HG03135 (cell line): ENCODE measurements around the gene MPRIP.

Source experiments
- ATAC-seq: cut with Tn5 transposase; IDR thresholded peaks from one replicate; pipeline ENCODE4 v1.9.1; 2021; ENCODE audit warnings: mild to moderate bottlenecking, moderate library complexity; ENCODE audit not compliant: unreplicated experiment

Gene MPRIP

DNA sequence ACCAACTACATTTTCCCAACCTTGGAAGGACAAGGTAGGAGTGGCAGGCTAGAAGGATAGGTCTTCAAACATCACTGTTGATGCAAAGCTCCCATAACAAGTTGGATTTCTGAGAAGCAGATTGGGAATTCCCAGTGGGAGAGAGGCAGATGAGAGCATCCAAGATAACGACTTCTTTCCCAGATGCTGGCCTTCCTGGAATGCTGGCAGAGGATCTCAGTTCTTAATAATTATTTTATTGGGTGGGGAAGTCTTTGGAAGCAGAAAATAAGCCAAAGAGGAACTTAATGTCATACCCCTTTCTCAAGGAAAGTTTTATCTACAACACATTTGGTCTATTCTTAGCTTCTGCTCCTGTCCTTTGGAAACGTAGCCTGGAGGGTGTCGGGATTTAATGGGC is 64.5 kb downstream of the MPRIP start:
- no peak for ATAC-seq

- ATAC-seq, result no peak
Observed at GRCh38 chr17:17107281-17107680, 65.0 kb downstream of the MPRIP start.

DNA sequence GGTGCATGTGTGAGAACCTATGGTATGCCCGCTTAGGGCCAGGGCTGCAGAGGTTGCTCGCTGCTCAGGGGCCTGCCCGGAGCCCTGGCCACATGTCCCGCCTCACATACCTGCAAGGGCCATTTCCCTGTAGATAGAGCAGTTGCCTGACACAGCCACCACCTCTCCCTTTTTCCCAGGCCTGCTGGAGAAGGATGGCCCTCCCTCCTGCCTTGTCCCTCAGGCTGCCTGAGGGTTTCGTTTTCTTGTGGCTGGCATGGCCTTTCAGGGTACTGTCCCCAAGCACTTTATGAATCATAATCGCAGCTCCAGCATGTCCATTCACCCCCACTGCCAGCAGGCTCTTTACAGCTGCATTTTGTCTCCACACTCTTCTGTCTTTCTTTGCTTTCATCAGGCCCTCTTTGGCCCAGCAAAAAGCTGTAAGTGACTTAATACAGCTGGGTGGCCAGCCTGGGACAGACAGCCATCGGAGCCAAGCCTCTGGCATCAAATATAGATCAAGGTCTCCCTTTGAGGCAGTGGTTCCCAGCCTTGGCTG is 65.7 kb downstream of the MPRIP start:
- ATAC-seq, result no peak

DNA sequence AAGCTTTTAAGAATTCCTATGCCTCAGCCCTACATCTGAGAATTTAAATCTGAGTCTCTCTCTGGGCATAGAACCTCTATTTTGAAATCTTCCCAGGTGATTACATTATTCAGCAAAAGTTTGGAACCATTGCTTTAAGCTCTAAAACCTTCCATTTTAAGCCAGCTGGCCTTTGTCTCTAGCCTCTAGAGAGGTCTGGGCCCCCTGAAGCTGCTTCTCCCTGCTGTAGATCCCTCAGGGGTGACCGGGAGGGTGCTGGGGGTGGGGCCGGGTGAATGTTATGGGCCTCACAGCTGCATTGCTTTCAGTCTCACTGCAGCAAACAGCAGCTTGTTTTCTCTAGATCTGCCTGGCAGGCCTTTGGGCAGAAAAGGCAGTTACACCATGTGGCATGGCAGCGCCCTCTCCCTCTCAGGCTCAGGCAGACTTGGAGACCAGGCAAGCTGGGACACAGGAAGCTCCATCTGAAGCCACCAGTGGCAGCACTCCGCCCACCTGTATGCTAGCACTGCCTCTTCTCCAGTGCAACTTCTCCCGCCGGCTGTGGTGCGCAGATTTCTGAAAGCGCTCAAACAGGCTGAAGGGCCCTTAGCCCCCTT is 66.3 kb downstream of the MPRIP start:
- no peak for ATAC-seq

DNA sequence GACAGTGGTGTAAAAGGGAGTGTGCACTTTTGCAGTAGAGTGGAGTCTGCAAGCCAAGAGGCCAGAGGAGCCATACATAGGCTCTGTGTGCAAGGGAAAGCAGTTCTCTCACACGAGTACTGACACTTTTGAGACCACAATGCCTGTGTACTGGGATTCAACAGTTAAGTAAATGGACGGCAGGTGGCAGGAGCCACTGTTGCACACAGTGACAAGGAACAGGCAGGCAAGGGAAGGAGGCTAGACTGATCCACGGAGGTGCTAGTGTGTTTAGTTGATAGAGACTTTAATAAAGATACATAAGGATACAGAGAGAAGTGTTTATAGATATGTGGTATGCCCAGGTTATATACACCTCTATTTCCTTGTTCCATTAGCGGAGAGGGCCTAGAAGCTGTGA is 67.0 kb downstream of the MPRIP start:
- ATAC-seq, result no peak

GRCh38 chr17:17109907-17110306 is 67.7 kb downstream of the MPRIP start:
- ATAC-seq, result no peak

DNA sequence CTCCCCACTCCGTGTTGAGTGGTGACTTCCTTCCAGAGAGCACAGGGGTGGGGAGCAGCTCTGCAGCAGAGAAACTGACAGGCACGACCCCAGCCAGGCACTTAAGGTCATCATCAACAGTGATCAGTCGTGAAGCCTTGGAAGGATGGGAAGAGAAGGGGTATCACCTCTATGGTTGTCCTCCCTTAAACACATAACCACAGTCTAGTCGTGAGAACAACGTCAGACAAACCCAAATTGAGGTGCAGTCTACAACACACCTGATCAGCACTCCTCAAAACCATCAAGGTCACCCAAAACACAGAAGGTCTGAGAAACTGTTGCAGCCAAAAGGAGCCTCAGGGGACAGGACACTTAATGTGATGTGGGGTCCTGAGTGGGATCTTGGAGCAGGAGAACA is 68.3 kb downstream of the MPRIP start:
- ATAC-seq, result no peak

- no peak for ATAC-seq
Observed at GRCh38 chr17:17111401-17112393, 69.4 kb downstream of the MPRIP start.

DNA sequence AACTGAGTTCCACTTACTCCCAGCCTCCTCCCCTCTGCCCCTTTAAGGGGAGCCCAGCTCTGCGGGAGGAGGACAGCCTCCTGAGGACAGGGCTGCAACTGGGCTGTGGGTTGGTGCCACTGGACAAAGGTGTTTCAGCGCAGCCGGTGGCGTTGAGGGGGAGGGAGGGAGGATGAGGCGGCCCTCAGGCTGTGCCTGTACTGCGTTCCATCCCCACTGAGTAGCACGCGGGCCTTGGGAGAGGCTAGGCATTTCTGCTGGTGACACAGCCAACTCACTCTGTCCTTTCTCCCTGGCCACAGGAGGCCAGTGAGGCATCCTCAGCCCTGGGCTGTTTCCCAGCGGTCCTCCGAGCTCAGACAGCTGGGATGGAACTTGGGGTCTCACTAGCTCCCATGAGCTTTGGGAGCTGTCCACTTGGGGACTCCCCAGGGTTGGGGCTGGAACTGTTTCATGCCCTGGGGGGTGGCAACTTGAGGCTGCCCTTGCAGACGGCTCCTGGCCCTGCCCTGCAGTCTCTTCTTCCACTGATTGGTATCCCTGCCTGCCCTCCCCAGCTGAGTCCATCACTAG is 70.5 kb downstream of the MPRIP start:
- no peak for ATAC-seq

DNA sequence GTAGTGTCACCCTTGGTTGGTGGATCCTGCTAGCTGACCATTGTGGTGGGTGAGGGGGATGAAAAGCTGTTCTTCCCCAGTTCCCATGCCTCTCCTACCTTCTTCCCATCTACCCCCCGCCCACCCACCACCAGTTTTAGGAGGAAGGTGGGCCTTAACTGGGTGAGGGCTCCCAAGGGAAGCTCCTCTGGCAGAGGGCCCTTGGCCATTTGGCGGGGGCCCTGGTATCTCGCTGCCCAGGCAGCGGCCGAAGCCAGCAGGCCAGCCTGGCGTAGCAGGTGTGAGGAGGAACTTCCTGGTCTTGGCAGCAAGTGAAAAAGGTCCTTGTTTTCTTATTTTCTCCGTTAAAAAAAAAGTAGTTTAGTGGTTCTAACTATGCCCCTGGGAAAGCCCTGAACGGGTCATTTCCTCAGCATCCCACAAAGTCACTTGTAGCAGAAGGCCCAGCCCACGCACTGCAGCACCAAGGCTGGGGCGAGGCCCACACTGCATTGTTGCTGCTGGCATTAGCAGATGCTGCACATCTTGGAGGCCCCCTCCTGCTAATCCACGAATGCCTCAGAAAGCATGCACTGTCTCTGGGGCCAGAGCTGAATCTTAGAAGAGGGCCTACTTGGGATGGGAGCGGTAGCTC is 72.5 kb downstream of the MPRIP start:
- no peak for ATAC-seq

DNA sequence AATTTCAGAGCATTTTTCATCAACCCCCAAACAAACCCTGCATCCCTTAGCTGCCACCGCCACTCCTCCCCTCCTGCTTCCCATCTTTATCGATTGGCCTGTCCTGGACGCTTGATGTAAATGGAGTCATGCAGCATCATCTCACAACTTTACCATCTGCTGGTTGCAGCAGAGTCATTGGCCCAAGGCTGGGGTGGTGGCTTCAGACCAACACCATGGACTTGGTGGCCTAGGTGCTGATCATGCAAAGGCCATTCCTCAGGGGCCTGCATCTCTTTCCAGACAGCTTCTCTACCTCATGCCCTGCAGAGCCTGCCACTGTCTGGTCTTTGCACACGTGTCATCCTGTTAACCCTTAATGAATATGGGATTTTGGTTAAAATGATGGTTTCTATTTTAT is 73.4 kb downstream of the MPRIP start:
- ATAC-seq, result no peak

- no peak for ATAC-seq
Observed at GRCh38 chr17:17116406-17116805, 74.1 kb downstream of the MPRIP start.

GRCh38 chr17:17117923-17118322 is 75.7 kb downstream of the MPRIP start:
- no peak for ATAC-seq

DNA sequence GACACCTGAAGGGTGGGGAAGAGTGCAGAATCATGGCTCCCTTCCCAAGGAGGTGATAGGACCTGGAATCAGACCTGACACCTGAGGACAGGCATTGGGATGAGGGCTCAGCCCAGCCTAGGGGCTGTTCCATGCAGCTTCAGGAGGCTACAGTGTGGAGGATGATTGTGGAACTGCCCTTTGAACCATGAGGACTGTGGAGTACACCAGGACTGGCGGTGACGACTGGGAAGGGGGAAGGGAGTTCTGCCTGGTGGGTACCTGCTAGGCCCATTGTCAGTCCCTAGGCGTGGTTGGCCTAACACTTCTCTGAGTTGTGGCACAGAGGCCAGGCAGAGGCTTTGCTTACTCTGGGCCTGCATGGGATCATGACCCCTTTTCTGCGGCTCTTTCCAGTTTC is 76.1 kb downstream of the MPRIP start:
- ATAC-seq, result no peak

GRCh38 chr17:17119106-17119505 is 76.8 kb downstream of the MPRIP start:
- ATAC-seq, result no peak

GRCh38 chr17:17119533-17119932 is 77.3 kb downstream of the MPRIP start:
- no peak for ATAC-seq

- ATAC-seq, result no peak
Observed at GRCh38 chr17:17120294-17120693, 78.0 kb downstream of the MPRIP start.

DNA sequence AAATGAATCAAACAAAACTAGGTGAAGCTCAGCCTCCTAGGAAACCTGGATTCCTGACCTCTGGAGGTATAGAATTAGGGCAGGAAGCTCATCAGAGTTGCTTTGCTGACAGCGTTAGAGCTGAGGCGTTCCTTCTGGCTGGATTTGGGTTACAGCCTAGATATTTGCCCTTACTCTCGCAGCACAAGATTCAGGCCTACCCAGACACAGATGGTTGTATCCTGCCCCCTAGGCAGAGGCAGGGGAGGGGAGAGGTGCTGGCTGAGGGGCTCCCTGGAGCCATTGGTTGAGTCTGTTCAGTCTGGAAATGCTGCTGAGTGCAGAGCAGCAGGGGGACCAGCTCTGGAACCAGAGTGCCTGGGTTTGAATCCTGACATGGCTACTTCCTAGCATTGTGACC is 78.4 kb downstream of the MPRIP start:
- ATAC-seq, result no peak

DNA sequence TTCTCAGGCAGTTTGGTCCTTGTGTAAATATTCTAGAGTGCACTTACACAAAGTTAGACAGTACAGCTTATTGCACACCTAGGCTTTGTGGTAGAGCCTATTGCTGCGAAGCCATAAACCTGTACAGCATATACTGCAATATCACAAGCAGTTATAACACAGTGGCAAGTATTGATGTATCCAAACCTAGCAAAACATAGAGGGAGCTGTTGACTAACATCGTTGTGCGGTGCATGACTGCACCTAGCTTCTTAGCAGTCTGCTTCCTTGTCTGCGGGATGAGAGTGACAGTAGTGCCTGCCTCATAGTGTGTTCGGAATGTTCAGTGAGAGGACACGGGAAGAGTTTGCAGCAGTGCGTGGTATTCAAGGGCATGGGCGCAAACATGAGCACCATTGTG is 78.9 kb downstream of the MPRIP start:
- ATAC-seq, result no peak

- ATAC-seq, result no peak
Observed at GRCh38 chr17:17122781-17123483, 80.7 kb downstream of the MPRIP start.

DNA sequence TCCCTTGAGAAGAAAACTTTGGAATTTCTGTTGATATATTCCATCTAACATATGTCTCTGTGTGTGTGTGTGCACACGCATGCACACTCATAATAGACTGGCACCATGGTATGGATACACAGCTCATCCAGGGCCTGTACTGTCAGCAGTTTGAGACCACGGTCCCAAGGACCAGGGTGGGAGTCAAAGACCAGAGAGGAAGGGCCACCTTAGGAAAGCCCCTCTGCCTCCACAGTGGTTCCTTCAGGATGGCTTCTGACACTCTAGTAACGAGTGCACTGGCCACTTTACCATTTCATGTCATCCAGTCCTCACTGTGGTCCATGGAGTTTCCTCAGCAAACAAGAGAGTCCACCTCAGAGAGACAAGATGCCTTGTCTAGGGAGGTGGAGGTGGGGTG is 82.1 kb downstream of the MPRIP start:
- ATAC-seq, result no peak
